Mucosa of descending colon (tissue), 3 donors: ENCODE data around the gene STARD6. TPM values are rescaled to one million over a fixed set of nuclear protein-coding genes. Genes with fewer than 3 reads are reported as not detected.

ENCODE experiments used
- ATAC-seq: fragments of 200-7000 bp; cut with Tn5 transposase; one replicate; pipeline ENCODE4 v1.9.1; 2020; ENCODE audit warnings: mild to moderate bottlenecking, moderate library complexity
- DNase-seq, 3 donors: peaks; one replicate each; pipeline ENCODE4 v3.0.0-alpha.2; 2020
- H3K36me3 ChIP-seq: fragments of 200-600 bp; one replicate; pipeline ENCODE4 v1.8.0; 2021; ENCODE audit warnings: low read depth, mild to moderate bottlenecking
- H3K4me1 ChIP-seq: fragments of 200-600 bp; one replicate; pipeline ENCODE4 v1.8.0; 2021; ENCODE audit warnings: low read depth, mild to moderate bottlenecking
- H3K4me3 ChIP-seq: fragments of 200-600 bp; one replicate; pipeline ENCODE4 v1.8.0; 2021; ENCODE audit warnings: mild to moderate bottlenecking
- H3K9me3 ChIP-seq: fragments of 200-600 bp; one replicate; pipeline ENCODE4 v1.8.0; 2021; ENCODE audit warnings: mild to moderate bottlenecking
- intact Hi-C, 2 donors: fragments of 100-400 bp; cut with DNase I in 1 of 2; cut with micrococcal nuclease in 1 of 2; formaldehyde crosslinking; loops; one replicate each; pipeline versions ENCODE4 v1.11.0 to v1.11.1; 2022; cut with DNase I, micrococcal nuclease
- total RNA-seq, 3 donors: library from RNA; stranded (reverse); fragmentation: NEBNext Ultra II Directional in 2 of 3; extraction: Animal tissue kit (Norgen Biotek cat#: 25700) in 2 of 3; gene quantifications; one replicate each; pipeline versions ENCODE4 v1.2.1 to v1.2.4, GENCODE V29; 2021 to 2023
- TF ChIP-seq, protein P1 (sequence below): fragments of 200-600 bp; IDR thresholded peaks from one replicate; pipeline ENCODE4 v1.8.0; 2022; ENCODE audit warnings: antibody characterized with exemption, mild to moderate bottlenecking
- donor health status: DM: no; HTN: no; CAD: no; lungs with moderate emphysema.
- donor health status: DM: no; HTN: no; CAD: no.
- donor health status: DM: no; HTN: yes; CAD: no.

The STARD6 gene
- total RNA-seq, 3 donors from 2014 or later, result not detected

- no peaks in the 10 kb centered on the region for H3K4me1 ChIP-seq
- TF ChIP-seq, protein P1, sequence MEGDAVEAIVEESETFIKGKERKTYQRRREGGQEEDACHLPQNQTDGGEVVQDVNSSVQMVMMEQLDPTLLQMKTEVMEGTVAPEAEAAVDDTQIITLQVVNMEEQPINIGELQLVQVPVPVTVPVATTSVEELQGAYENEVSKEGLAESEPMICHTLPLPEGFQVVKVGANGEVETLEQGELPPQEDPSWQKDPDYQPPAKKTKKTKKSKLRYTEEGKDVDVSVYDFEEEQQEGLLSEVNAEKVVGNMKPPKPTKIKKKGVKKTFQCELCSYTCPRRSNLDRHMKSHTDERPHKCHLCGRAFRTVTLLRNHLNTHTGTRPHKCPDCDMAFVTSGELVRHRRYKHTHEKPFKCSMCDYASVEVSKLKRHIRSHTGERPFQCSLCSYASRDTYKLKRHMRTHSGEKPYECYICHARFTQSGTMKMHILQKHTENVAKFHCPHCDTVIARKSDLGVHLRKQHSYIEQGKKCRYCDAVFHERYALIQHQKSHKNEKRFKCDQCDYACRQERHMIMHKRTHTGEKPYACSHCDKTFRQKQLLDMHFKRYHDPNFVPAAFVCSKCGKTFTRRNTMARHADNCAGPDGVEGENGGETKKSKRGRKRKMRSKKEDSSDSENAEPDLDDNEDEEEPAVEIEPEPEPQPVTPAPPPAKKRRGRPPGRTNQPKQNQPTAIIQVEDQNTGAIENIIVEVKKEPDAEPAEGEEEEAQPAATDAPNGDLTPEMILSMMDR, result no peak
- DNase-seq (no peak), ATAC-seq (no peak)
- no peaks in the 10 kb centered on the region for H3K36me3 ChIP-seq
- intact Hi-C loops, result no loop called here
- H3K4me3 ChIP-seq, result no peak overlapping the region
- no peaks in the 10 kb centered on the region for H3K9me3 ChIP-seq
Observed at GRCh38 chr18:54330768-54331548, 26.7 kb downstream of the STARD6 start.

GRCh38 chr18:54329787-54330186 lies 27.9 kb downstream of the STARD6 start:
- Histone ChIP-seq H3K36me3 (no peaks in the 10 kb centered on the region), H3K4me3 (no peak overlapping the region), H3K4me1 (no peaks in the 10 kb centered on the region), H3K9me3 (no peaks in the 10 kb centered on the region)
- DNase-seq, result no peak
- TF ChIP-seq, protein P1, result no peak
- intact Hi-C loops, result no loop called here
- ATAC-seq, result no peak

GRCh38 chr18:54327818-54328217 lies 29.8 kb downstream of the STARD6 start:
- Histone ChIP-seq H3K4me3 (no peak overlapping the region), H3K36me3 (no peaks in the 10 kb centered on the region), H3K9me3 (no peaks in the 10 kb centered on the region), H3K4me1 (no peaks in the 10 kb centered on the region)
- intact Hi-C loops, result no loop called here
- ATAC-seq (no peak), DNase-seq (no peak)
- TF ChIP-seq, protein P1, result no peak

DNA sequence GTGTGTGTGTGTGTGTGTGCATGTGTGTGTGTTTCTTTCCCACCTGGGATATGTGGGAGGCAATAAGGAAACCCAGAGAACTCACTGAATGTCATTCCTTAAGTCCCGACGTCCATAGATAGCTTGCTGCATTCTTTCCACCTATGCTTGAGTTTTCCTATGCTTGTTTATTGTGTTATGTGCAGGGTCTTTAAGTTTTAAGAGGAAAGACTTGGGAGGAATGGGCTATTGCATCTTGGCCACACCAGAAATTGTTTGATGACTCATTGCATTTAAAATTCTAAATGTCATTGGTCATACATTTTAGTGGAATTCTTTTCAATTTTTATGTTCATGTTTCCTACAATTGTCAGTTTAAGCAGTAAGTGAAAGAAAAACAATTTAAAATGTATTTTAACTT lies 33.7 kb downstream of the STARD6 start:
- Histone ChIP-seq H3K4me3 (no peak overlapping the region), H3K4me1 (no peaks in the 10 kb centered on the region), H3K36me3 (no peaks in the 10 kb centered on the region), H3K9me3 (no peaks in the 10 kb centered on the region)
- intact Hi-C loops, result no loop called here
- ATAC-seq, result no peak
- no peak for DNase-seq
- TF ChIP-seq, protein P1, result no peak

GRCh38 chr18:54323561-54323960 lies 34.1 kb downstream of the STARD6 start:
- Histone ChIP-seq H3K9me3 (no peaks in the 10 kb centered on the region), H3K4me1 (no peaks in the 10 kb centered on the region), H3K4me3 (no peak overlapping the region), H3K36me3 (no peaks in the 10 kb centered on the region)
- intact Hi-C loops, result no loop called here
- TF ChIP-seq, protein P1, result no peak
- DNase-seq, result no peak
- ATAC-seq, result no peak
